Osteocyte (in vitro differentiated cells): ENCODE data around the gene NT5C3A. TPM values are rescaled to one million over a fixed set of nuclear protein-coding genes. Genes with fewer than 3 reads are reported as not detected.
A peak's percentile ranks its signal among the peaks of the same experiment; 100 is the strongest.
"Not testable (repeated sequence)": the region's sequence is repeated elsewhere in the genome, so short reads cannot be mapped to it uniquely, and the experiment has no call there.

ENCODE experiments used
- DNase-seq: peaks from one replicate; pipeline ENCODE4 v3.0.0; 2021; ENCODE audit warnings: mixed read lengths; ENCODE audit not compliant: unreplicated experiment; ENCODE audit errors: extremely low spot score
- H3K27ac Mint-ChIP-seq: one replicate; pipeline ENCODE4 v1.8.0; 2021; ENCODE audit warnings: mild to moderate bottlenecking, mixed read lengths; ENCODE audit not compliant: unreplicated experiment
- H3K27me3 Mint-ChIP-seq: one replicate; pipeline ENCODE4 v1.8.0; 2021; ENCODE audit warnings: mixed read lengths; ENCODE audit not compliant: unreplicated experiment
- H3K36me3 Mint-ChIP-seq: one replicate; pipeline ENCODE4 v1.8.0; 2021; ENCODE audit warnings: mixed read lengths; ENCODE audit not compliant: unreplicated experiment
- H3K4me1 Mint-ChIP-seq: one replicate; pipeline ENCODE4 v1.8.0; 2021; ENCODE audit warnings: mixed read lengths; ENCODE audit not compliant: unreplicated experiment
- H3K4me3 Mint-ChIP-seq: one replicate; pipeline ENCODE4 v1.8.0; 2021; ENCODE audit warnings: mild to moderate bottlenecking, moderate library complexity, mixed read lengths; ENCODE audit not compliant: unreplicated experiment
- H3K9me3 Mint-ChIP-seq: one replicate; pipeline ENCODE4 v1.8.0; 2021; ENCODE audit warnings: mixed read lengths; ENCODE audit not compliant: unreplicated experiment
- total RNA-seq: library from RNA; stranded (reverse); gene quantifications from 2 replicates; pipeline ENCODE4 v1.2.1, GENCODE V29; 2021

Gene NT5C3A
- total RNA-seq, 1 donor from 2014 or later = 20.4 TPM

- Mint-ChIP-seq H3K4me1 (peaks cover 14% of the 10 kb centered on the region), H3K27ac (peak overlapping the region; percentile 66)
- not testable (repeated sequence) for H3K9me3 Mint-ChIP-seq, H3K27me3 Mint-ChIP-seq, H3K4me3 Mint-ChIP-seq, H3K36me3 Mint-ChIP-seq
- peak; percentile 8 for DNase-seq
Measured at GRCh38 chr7:32997956-32998355, 64.6 kb downstream of the NT5C3A start.

GRCh38 chr7:32992750-32993149 is 69.8 kb downstream of the NT5C3A start:
- not testable (repeated sequence) for H3K4me1 Mint-ChIP-seq, DNase-seq, H3K9me3 Mint-ChIP-seq, H3K27ac Mint-ChIP-seq, H3K27me3 Mint-ChIP-seq, H3K4me3 Mint-ChIP-seq
- peaks cover 13% of the 10 kb centered on the region for H3K36me3 Mint-ChIP-seq

GRCh38 chr7:32991975-32992700 is 70.4 kb downstream of the NT5C3A start:
- not testable (repeated sequence) for H3K4me3 Mint-ChIP-seq

GRCh38 chr7:32991068-32991585 is 71.4 kb downstream of the NT5C3A start:
- H3K36me3 Mint-ChIP-seq = peaks cover 15% of the 10 kb centered on the region
- H3K27ac Mint-ChIP-seq = peak overlapping the region; percentile 38
- H3K27me3 Mint-ChIP-seq, H3K4me1 Mint-ChIP-seq, H3K9me3 Mint-ChIP-seq, DNase-seq, H3K4me3 Mint-ChIP-seq: not testable (repeated sequence)

More at GRCh38 chr7:32991975-32992700, 70.4 kb downstream of the NT5C3A start:
- peaks cover 13% of the 10 kb centered on the region for H3K36me3 Mint-ChIP-seq
- H3K9me3 Mint-ChIP-seq, H3K27ac Mint-ChIP-seq, DNase-seq, H3K4me1 Mint-ChIP-seq, H3K27me3 Mint-ChIP-seq: not testable (repeated sequence)

- not testable (repeated sequence) for H3K4me3 Mint-ChIP-seq, DNase-seq, H3K27me3 Mint-ChIP-seq, H3K9me3 Mint-ChIP-seq, H3K4me1 Mint-ChIP-seq, H3K27ac Mint-ChIP-seq
- peaks cover 23% of the 10 kb centered on the region for H3K36me3 Mint-ChIP-seq
Measured at GRCh38 chr7:32988148-32988547, 74.4 kb downstream of the NT5C3A start.

- H3K36me3 Mint-ChIP-seq = peaks cover 18% of the 10 kb centered on the region
- H3K27me3 Mint-ChIP-seq, H3K27ac Mint-ChIP-seq, H3K4me3 Mint-ChIP-seq, DNase-seq, H3K4me1 Mint-ChIP-seq, H3K9me3 Mint-ChIP-seq: not testable (repeated sequence)
Measured at GRCh38 chr7:32979902-32980301, 82.7 kb downstream of the NT5C3A start.

GRCh38 chr7:32979246-32979645 is 83.3 kb downstream of the NT5C3A start:
- H3K9me3 Mint-ChIP-seq, DNase-seq, H3K4me1 Mint-ChIP-seq, H3K4me3 Mint-ChIP-seq, H3K27me3 Mint-ChIP-seq: not testable (repeated sequence)
- peak overlapping the region; percentile 58 for H3K27ac Mint-ChIP-seq
- H3K36me3 Mint-ChIP-seq = peaks cover 13% of the 10 kb centered on the region

GRCh38 chr7:32977159-32977558 is 85.4 kb downstream of the NT5C3A start:
- peaks cover 13% of the 10 kb centered on the region for H3K36me3 Mint-ChIP-seq
- not testable (repeated sequence) for H3K27me3 Mint-ChIP-seq, H3K4me1 Mint-ChIP-seq, H3K9me3 Mint-ChIP-seq, H3K27ac Mint-ChIP-seq, DNase-seq, H3K4me3 Mint-ChIP-seq

- not testable (repeated sequence) for H3K4me3 Mint-ChIP-seq, H3K4me1 Mint-ChIP-seq
Measured at GRCh38 chr7:32971967-32972366, 90.6 kb downstream of the NT5C3A start.

GRCh38 chr7:32967268-32967582 is 95.4 kb downstream of the NT5C3A start:
- H3K4me3 Mint-ChIP-seq, DNase-seq, H3K27me3 Mint-ChIP-seq, H3K9me3 Mint-ChIP-seq, H3K36me3 Mint-ChIP-seq, H3K27ac Mint-ChIP-seq: not testable (repeated sequence)
- peaks cover 18% of the 10 kb centered on the region for H3K4me1 Mint-ChIP-seq

More at GRCh38 chr7:32971967-32972366, 90.6 kb downstream of the NT5C3A start:
- H3K27me3 Mint-ChIP-seq, H3K27ac Mint-ChIP-seq, H3K36me3 Mint-ChIP-seq, DNase-seq, H3K9me3 Mint-ChIP-seq: not testable (repeated sequence)

- not testable (repeated sequence) for H3K27ac Mint-ChIP-seq, H3K36me3 Mint-ChIP-seq, DNase-seq, H3K4me3 Mint-ChIP-seq, H3K27me3 Mint-ChIP-seq, H3K9me3 Mint-ChIP-seq
- peaks cover 15% of the 10 kb centered on the region for H3K4me1 Mint-ChIP-seq
Measured at GRCh38 chr7:32966489-32967267, 95.9 kb downstream of the NT5C3A start.
